HL-60/S4 (cell line): ENCODE data around the gene RCL1.
"Not testable (repeated sequence)": the region's sequence is repeated elsewhere in the genome, so short reads cannot be mapped to it uniquely, and the experiment has no call there.

Experiments
- in situ Hi-C: fragments of 300-500 bp; cut with MboI; formaldehyde crosslinking; loops from 2 replicates; pipeline ENCODE4 v1.14.3; 2022; ENCODE audit warnings: low sequenced_read_pairs

Gene RCL1

GRCh38 chr9:4780651-4781050 is 12.1 kb upstream of the RCL1 start:
- in situ Hi-C loops = no loop called here

- in situ Hi-C loops = no loop called here
Observed at GRCh38 chr9:4781408-4781807, 11.3 kb upstream of the RCL1 start.

GRCh38 chr9:4783191-4783590 is 9.6 kb upstream of the RCL1 start:
- in situ Hi-C loops = not testable (repeated sequence)

GRCh38 chr9:4784403-4784802 is 8.3 kb upstream of the RCL1 start:
- in situ Hi-C loops = no loop called here

GRCh38 chr9:4786599-4786998 is 6.1 kb upstream of the RCL1 start:
- in situ Hi-C loops = no loop called here

GRCh38 chr9:4787876-4788275 is 4.9 kb upstream of the RCL1 start:
- in situ Hi-C loops = no loop called here

GRCh38 chr9:4788703-4789102 is 4.0 kb upstream of the RCL1 start:
- in situ Hi-C loops = no loop called here

- in situ Hi-C loops = no loop called here
Observed at GRCh38 chr9:4792054-4792571, 631 bp upstream of the RCL1 start.

- in situ Hi-C loops = no loop called here
Observed at GRCh38 chr9:4793459-4794395, 983 bp downstream of the RCL1 start.

- in situ Hi-C loops = no loop called here
Observed at GRCh38 chr9:4794691-4795090, 1.9 kb downstream of the RCL1 start.

GRCh38 chr9:4795108-4795507 is 2.4 kb downstream of the RCL1 start:
- in situ Hi-C loops = not testable (repeated sequence)

GRCh38 chr9:4796530-4796929 is 3.8 kb downstream of the RCL1 start:
- in situ Hi-C loops = no loop called here

- in situ Hi-C loops = no loop called here
Observed at GRCh38 chr9:4796988-4797853, 4.5 kb downstream of the RCL1 start.

GRCh38 chr9:4797854-4798150 is 5.1 kb downstream of the RCL1 start:
- in situ Hi-C loops = no loop called here

GRCh38 chr9:4798281-4799032 is 5.7 kb downstream of the RCL1 start:
- in situ Hi-C loops = no loop called here

GRCh38 chr9:4799033-4799430 is 6.3 kb downstream of the RCL1 start:
- in situ Hi-C loops = no loop called here

GRCh38 chr9:4799775-4800174 is 7.0 kb downstream of the RCL1 start:
- in situ Hi-C loops = no loop called here

- in situ Hi-C loops = no loop called here
Observed at GRCh38 chr9:4801156-4801555, 8.4 kb downstream of the RCL1 start.

- in situ Hi-C loops = no loop called here
Observed at GRCh38 chr9:4803670-4804530, 11.2 kb downstream of the RCL1 start.

GRCh38 chr9:4804531-4805016 is 11.8 kb downstream of the RCL1 start:
- in situ Hi-C loops = no loop called here
